Measurements from ENCODE around the gene CACNG7.

CACNG7 gene

DNA sequence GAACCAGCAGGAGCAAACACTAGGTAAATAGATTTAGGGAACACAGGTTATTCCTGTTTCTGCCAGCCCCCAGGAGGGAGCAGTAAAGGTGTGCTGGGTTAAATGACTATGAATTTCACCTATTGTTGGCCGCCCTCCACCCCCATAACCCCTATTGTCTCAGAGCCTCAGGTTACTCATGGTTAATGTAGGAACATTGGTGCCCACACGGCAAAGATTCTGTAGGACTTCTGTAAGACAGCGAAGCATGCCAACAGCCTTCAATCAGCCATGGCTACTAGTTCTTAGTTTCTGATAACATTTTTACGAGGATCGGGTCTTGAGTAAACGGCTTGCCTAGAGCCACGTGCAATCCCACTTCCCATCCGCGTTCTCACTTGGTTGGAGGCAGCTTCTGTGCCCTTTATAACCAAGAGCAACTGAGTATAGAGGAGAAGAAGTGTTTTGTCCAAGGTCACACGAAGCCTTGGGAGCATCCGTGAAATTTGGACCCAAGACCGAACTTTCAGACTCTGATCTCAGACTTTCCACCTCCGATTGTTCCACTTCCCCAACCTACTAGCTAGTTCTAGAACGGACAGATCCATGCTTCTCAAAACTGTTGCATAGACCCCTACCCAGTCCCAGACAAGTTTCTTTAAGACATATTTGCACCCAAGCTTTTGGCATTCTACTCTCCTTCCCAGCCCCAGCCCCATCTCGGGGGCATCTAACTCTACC is 48.5 kb downstream of the CACNG7 start:
- no peak for DNase-seq (ENCODE audit: low read depth)

DNA sequence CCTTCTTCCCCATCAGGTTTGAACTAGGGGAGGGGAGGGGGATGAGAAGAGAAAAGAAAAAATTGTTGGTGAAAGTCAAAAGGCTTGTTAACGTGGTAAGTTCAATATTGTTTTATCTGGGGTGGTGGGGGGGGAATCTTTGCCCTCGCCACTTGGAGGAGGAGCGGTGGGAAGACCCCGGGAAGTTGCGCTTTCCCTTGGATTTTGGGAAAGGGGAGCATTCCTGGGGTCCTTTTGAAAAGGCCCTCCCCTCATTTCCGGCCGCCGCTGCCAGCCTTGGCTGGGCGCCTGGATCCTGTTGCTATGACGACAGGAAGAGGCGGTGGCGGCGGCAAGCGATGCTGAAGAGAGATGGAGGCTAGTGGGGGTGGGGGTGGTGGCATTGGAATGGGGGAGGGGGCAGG is 49.1 kb downstream of the CACNG7 start:
- no peak for DNase-seq (ENCODE audit: low read depth)

- DNase-seq (ENCODE audit: low read depth): no peak
These were observed 50.0 kb downstream of the CACNG7 start for GRCh38 chr19:53958823-53959757.

DNA sequence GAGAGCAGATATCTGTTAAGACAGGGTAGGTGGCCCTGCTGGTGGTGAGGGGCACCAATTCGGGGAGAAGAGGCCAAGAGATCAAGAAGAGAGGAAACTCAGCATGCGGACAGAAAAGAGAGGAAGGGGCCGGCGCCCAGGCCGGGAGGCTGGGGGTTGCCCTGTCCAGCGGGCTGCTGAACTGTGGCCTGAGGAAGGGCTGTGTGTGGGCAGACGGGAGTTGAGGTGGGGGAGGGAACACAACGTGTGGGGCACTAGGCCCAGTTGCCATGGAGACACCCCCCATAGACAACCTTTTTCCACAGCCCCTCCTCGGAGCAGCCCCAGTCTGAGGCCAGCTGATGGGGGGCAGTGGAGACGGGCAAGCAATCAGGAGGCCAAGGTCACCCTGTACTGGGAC is 51.1 kb downstream of the CACNG7 start:
- no peak for DNase-seq (ENCODE audit: low read depth)

- DNase-seq (ENCODE audit: low read depth): no peak
These were observed 51.8 kb downstream of the CACNG7 start for GRCh38 chr19:53960886-53961285.

GRCh38 chr19:53961523-53962356 is 52.7 kb downstream of the CACNG7 start:
- no peak for DNase-seq (ENCODE audit: low read depth)

DNA sequence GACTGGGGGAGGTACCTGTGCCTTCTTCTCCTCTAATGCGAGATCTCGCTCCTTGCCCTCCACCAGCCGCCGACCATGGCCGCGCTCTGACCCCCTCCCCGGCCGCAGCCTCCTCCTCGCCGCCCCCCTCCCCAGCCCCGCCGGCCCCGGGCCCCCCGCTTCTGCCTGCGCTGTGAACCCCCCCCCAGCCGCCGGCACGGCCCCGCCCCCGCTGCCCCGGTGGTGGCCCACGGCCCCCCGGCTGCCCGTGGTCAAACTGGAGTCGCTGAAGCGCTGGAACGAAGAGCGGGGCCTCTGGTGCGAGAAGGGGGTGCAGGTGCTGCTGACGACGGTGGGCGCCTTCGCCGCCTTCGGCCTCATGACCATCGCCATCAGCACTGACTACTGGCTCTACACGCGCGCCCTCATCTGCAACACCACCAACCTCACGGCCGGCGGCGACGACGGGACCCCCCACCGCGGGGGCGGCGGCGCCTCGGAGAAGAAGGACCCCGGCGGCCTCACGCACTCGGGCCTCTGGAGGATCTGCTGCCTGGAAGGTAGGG is 53.9 kb downstream of the CACNG7 start, which contains the start of gene CACNG8:
CACNG8 (plus strand) TSS at position 51 of the 545 bp plus-strand sequence.
- DNase-seq (ENCODE audit: low read depth): no peak

- DNase-seq (ENCODE audit: low read depth): no peak
These were observed 56.0 kb downstream of the CACNG7 start for GRCh38 chr19:53965091-53965490.

- no peak for DNase-seq (ENCODE audit: low read depth)
These were observed 57.9 kb downstream of the CACNG7 start for GRCh38 chr19:53966931-53967330.

- no peak for DNase-seq (ENCODE audit: low read depth)
These were observed 60.3 kb downstream of the CACNG7 start for GRCh38 chr19:53969366-53969765.

DNA sequence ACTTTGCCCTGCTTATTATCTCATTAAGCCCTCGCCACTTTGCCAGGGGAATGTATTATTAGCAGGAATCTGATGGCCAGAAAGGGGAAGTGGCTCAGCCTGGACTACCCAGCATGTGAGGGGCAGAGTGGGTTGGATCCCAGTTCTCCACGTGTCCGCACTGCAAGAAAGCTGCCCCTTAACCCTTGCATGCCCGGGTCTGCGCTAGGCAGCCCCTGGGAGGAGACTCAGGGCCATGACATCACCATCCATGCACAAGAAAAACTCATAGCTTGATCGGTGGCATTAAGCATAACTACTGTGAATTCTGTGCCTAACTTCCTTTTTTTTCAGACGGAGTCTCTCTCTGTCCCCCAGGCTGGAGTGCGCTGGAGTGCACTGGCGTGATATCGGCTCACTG is 62.6 kb downstream of the CACNG7 start:
- DNase-seq (ENCODE audit: low read depth): no peak

- DNase-seq (ENCODE audit: low read depth): no peak
These were observed 68.4 kb downstream of the CACNG7 start for GRCh38 chr19:53977429-53977990.

DNA sequence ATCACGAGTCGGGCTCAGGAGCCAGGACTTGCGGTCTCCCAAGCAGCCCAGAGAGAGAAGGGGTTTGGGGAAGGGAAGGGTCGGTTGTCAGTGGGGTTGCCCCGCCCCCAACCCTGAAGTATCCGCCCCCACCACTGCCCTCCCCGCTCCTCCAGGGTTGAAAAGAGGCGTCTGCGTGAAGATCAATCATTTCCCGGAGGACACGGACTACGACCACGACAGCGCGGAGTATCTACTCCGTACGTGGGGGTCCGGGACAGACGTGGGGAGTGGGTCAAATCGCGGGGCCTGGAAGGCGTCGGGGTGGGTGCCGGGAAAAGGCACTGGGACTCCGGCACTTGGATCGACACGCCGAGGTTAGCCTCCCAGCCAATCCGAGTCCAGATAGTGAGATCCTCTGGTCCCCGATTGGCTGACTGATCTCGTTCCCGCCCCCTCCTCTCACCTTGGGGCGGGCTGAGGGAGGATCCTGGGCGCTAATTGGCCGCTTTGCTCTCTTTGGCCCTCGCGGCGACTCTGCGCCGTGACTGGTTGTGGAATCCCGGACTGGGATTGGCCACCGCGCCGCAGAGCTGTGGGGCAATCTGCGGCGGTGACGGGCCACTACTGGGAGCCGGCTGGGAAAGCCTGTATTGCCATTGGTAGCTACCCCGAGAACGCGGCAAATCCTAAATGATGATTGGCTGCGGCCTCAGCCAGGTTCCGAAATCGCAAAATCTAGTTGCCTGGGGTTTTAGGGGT is 69.1 kb downstream of the CACNG7 start:
- no peak for DNase-seq (ENCODE audit: low read depth)

GRCh38 chr19:53978975-53979801 is 70.1 kb downstream of the CACNG7 start:
- no peak for DNase-seq (ENCODE audit: low read depth)

GRCh38 chr19:53980539-53981375 is 71.7 kb downstream of the CACNG7 start:
- no peak for DNase-seq (ENCODE audit: low read depth)

- DNase-seq (ENCODE audit: low read depth): no peak
These were observed 72.4 kb downstream of the CACNG7 start for GRCh38 chr19:53981376-53981951.

- DNase-seq (ENCODE audit: low read depth): no peak
These were observed 72.9 kb downstream of the CACNG7 start for GRCh38 chr19:53982001-53982451.

- no peak for DNase-seq (ENCODE audit: low read depth)
These were observed 73.5 kb downstream of the CACNG7 start for GRCh38 chr19:53982611-53983010.

Data from stimulated activated CD8-positive, alpha-beta memory T cell treated with anti-CD3 and anti-CD28 coated beads, Interleukin-15, amount 100 ng/mL, for 24 hours (primary cell).